Left ventricle myocardium inferior (tissue), 1 donor: Measurements from ENCODE around the gene TBC1D22A. TPM values are rescaled to one million over a fixed set of nuclear protein-coding genes. Genes with fewer than 3 reads are reported as not detected.
"Not testable (repeated sequence)": the region's sequence is repeated elsewhere in the genome, so short reads cannot be mapped to it uniquely, and the experiment has no call there.

ENCODE experiments used
- DNase-seq: peaks from one replicate; pipeline ENCODE4 v3.0.0-alpha.2; 2020
- H3K27ac ChIP-seq: fragments of 200-600 bp; replicated peaks from 2 replicates; pipeline ENCODE4 v1.8.0; 2021
- H3K27me3 ChIP-seq: fragments of 200-600 bp; 2 replicates; pipeline ENCODE4 v1.8.0; 2021; ENCODE audit warnings: low read depth
- H3K36me3 ChIP-seq: fragments of 200-600 bp; 2 replicates; pipeline ENCODE4 v1.8.0; 2021
- H3K4me1 ChIP-seq: fragments of 200-600 bp; 2 replicates; pipeline ENCODE4 v1.8.0; 2021
- H3K4me3 ChIP-seq: fragments of 200-600 bp; 2 replicates; pipeline ENCODE4 v1.8.0; 2021; ENCODE audit warnings: mild to moderate bottlenecking, moderate library complexity
- H3K9me3 ChIP-seq: fragments of 200-600 bp; replicated peaks from 2 replicates; pipeline ENCODE4 v1.8.0; 2021
- CTCF ChIP-seq: fragments of 200-600 bp; IDR thresholded peaks from 2 replicates; pipeline ENCODE4 v1.8.0; 2021; ENCODE audit warnings: antibody characterized with exemption, mild to moderate bottlenecking, borderline replicate concordance
- intact Hi-C: fragments of 100-400 bp; cut with micrococcal nuclease; formaldehyde crosslinking; loops from one replicate; pipeline ENCODE4 v1.11.0; 2022
- total RNA-seq: library from RNA; stranded (reverse); fragmentation: NEBNext Ultra II Directional; extraction: Animal tissue kit (Norgen Biotek cat#: 25700); gene quantifications from one replicate; pipeline ENCODE4 v1.2.1, GENCODE V29; 2021
- donor health status: DM: no; HTN: yes; CAD: no; lungs with severe emphysema.

Gene TBC1D22A
- total RNA-seq, 1 donor from 2014 or later: 16.2 TPM

- no peak for DNase-seq
- H3K9me3 ChIP-seq: peaks cover 3% of the 10 kb centered on the region
- H3K4me1 ChIP-seq: peaks cover 7% of the 10 kb centered on the region
- H3K36me3 ChIP-seq: no peaks in the 10 kb centered on the region
- intact Hi-C loops: no loop called here
- no peak overlapping the region for H3K4me3 ChIP-seq
- no peaks in the 10 kb centered on the region for H3K27me3 ChIP-seq
- no peak for TF ChIP-seq CTCF
- H3K27ac ChIP-seq: no peak overlapping the region
These were observed 53.1 kb downstream of the TBC1D22A start for GRCh38 chr22:46815559-46815895.

- Histone ChIP-seq H3K27me3 (no peaks in the 10 kb centered on the region), H3K27ac (no peak overlapping the region), H3K4me3 (no peak overlapping the region), H3K36me3 (no peaks in the 10 kb centered on the region), H3K4me1 (peaks cover 7% of the 10 kb centered on the region), H3K9me3 (peaks cover 8% of the 10 kb centered on the region)
- no peak for TF ChIP-seq CTCF
- intact Hi-C loops: no loop called here
- DNase-seq: no peak
These were observed 53.7 kb downstream of the TBC1D22A start for GRCh38 chr22:46815896-46816731.

- H3K27me3 ChIP-seq, H3K4me1 ChIP-seq, H3K36me3 ChIP-seq, H3K27ac ChIP-seq, H3K4me3 ChIP-seq, intact Hi-C loops, DNase-seq: not testable (repeated sequence)
- H3K9me3 ChIP-seq: peaks cover 12% of the 10 kb centered on the region
These were observed 54.9 kb downstream of the TBC1D22A start for GRCh38 chr22:46817390-46817789.

GRCh38 chr22:46823248-46823647 is 60.8 kb downstream of the TBC1D22A start:
- no peak overlapping the region for H3K4me3 ChIP-seq
- intact Hi-C loops: no loop called here

GRCh38 chr22:46823654-46824053 is 61.2 kb downstream of the TBC1D22A start:
- intact Hi-C loops: no loop called here
- Histone ChIP-seq H3K9me3 (peaks cover 12% of the 10 kb centered on the region), H3K27me3 (no peaks in the 10 kb centered on the region), H3K36me3 (no peaks in the 10 kb centered on the region), H3K4me3 (no peak overlapping the region), H3K27ac (no peak overlapping the region), H3K4me1 (peaks cover 9% of the 10 kb centered on the region)
- no peak for DNase-seq
- no peak for TF ChIP-seq CTCF

More at GRCh38 chr22:46823248-46823647, 60.8 kb downstream of the TBC1D22A start:
- Histone ChIP-seq H3K27me3 (no peaks in the 10 kb centered on the region), H3K4me1 (peaks cover 5% of the 10 kb centered on the region), H3K9me3 (peaks cover 12% of the 10 kb centered on the region), H3K36me3 (no peaks in the 10 kb centered on the region), H3K27ac (no peak overlapping the region)
- no peak for TF ChIP-seq CTCF
- DNase-seq: no peak

GRCh38 chr22:46824344-46824909 is 62.0 kb downstream of the TBC1D22A start:
- H3K9me3 ChIP-seq: peaks cover 12% of the 10 kb centered on the region
- intact Hi-C loops: no loop called here

More at GRCh38 chr22:46824344-46824909, 62.0 kb downstream of the TBC1D22A start:
- H3K4me1 ChIP-seq: peaks cover 17% of the 10 kb centered on the region
- no peaks in the 10 kb centered on the region for H3K36me3 ChIP-seq
- TF ChIP-seq CTCF: no peak
- no peak overlapping the region for H3K27ac ChIP-seq
- H3K4me3 ChIP-seq: no peak overlapping the region
- H3K27me3 ChIP-seq: no peaks in the 10 kb centered on the region
- DNase-seq: no peak
